Stomach (tissue), 9 donors: ENCODE results near the gene UQCRQ. TPM values are rescaled to one million over a fixed set of nuclear protein-coding genes. Genes with fewer than 3 reads are reported as not detected.

Source experiments
- DNase-seq, 2 donors: peaks; one replicate each; pipeline versions ENCODE4 v3.0.0 to v3.0.0-alpha.2; 2013 to 2019
- H3K27ac ChIP-seq, 5 donors: fragments of 200-600 bp in 4 of 5; sonication (generic) in 4 of 5; one replicate each; pipeline ENCODE4 v1.5.1; 2013 to 2019; ENCODE audit warnings: mild to moderate bottlenecking in 1 of 5, moderate library complexity in 1 of 5
- H3K27me3 ChIP-seq, 3 donors: fragments of 200-600 bp; sonication (generic); one replicate each; pipeline ENCODE4 v1.5.1; 2017 to 2019; ENCODE audit warnings: mixed run types in 1 of 3
- H3K36me3 ChIP-seq, 4 donors: fragments of 200-600 bp; sonication (generic); 1 replicate in 3 of 4; 2 replicates in 1 of 4; pipeline ENCODE4 v1.5.1; 2016 to 2019
- H3K4me1 ChIP-seq, 4 donors: fragments of 200-600 bp; sonication (generic); one replicate each; pipeline ENCODE4 v1.5.1; 2016 to 2019
- H3K4me3 ChIP-seq, 4 donors: fragments of 200-600 bp; sonication (generic) in 3 of 4; one replicate each; pipeline ENCODE4 v1.5.1; 2016 to 2019; ENCODE audit warnings: mild to moderate bottlenecking in 1 of 4
- H3K9me3 ChIP-seq, 4 donors: fragments of 200-600 bp; sonication (generic); one replicate each; pipeline ENCODE4 v1.5.1; 2016 to 2019
- CTCF ChIP-seq, 7 experiments: fragments of 450-650 bp in 4 of 7; fragments of 200-600 bp in 3 of 7; sonication (generic) in 3 of 7; IDR thresholded peaks; one replicate each; pipeline ENCODE4 v1.5.1; 2016 to 2019; ENCODE audit warnings: antibody characterized with exemption in 7 of 7, control low read depth in 2 of 7, mild to moderate bottlenecking in 1 of 7
- EP300 ChIP-seq: sonication (generic); formaldehyde crosslinking; IDR thresholded peaks from one replicate; pipeline ENCODE4 v1.6.1; 2017; ENCODE audit warnings: antibody characterized with exemption
- POLR2A ChIP-seq, 4 donors: fragments of 450-650 bp; IDR thresholded peaks; one replicate each; pipeline ENCODE4 v1.6.1; 2016; ENCODE audit warnings: antibody characterized with exemption in 4 of 4, control low read depth in 2 of 4, mild to moderate bottlenecking in 1 of 4, moderate library complexity in 1 of 4
- POLR2AphosphoS5 ChIP-seq, 3 donors: sonication (generic); formaldehyde crosslinking; IDR thresholded peaks; one replicate each; pipeline ENCODE4 v1.6.1; 2016; ENCODE audit warnings: antibody characterized with exemption in 3 of 3
- WGBS, 5 donors: extraction: QIAGEN DNeasy Blood & Tissue Kit in 3 of 5; methylation state at CpG; one replicate each; pipeline versions ENCODE4 v1.1.5 to v1.1.7; 2013 to 2018; 5-methylcytosine and 5-hydroxymethylcytosine counted together
- intact Hi-C: fragments of 100-400 bp; cut with DNase I; formaldehyde crosslinking; loops from one replicate; pipeline ENCODE4 v1.15.1; 2023; ENCODE audit warnings: low total_unique reads
- polyA plus RNA-seq, 3 donors: library from polyadenylated mRNA; stranded (reverse); fragments of 200-250 nt; gene quantifications; one replicate each; pipeline ENCODE4 v1.2.3, GENCODE V29; 2013
- total RNA-seq, 5 donors: library from RNA; depleted of rRNA; stranded (reverse); fragments of >200 nt; gene quantifications; one replicate each; pipeline versions ENCODE4 v1.1.0 to v1.2.3, GENCODE V29; 2014 to 2016
- donor health status: healthy with polysubstance abuse.
- donor health status: Bipolar disorder and iron deficiency.
- donor health status: healthy.

UQCRQ gene
- total and polyA plus RNA-seq, 8 donors = 66.5 to 603 (median 160) TPM

- WGBS, 5 donors = 66 to 80% (median 68%) methylated on average over 29 to 43 of the region's 43 CpGs
- peak overlapping the region; percentile 15 to 30 (median 28) for H3K4me3 ChIP-seq
- H3K27ac ChIP-seq = no peak overlapping the region
- no peak for TF ChIP-seq CTCF (IDR thresholded peaks at IDR 0.05)
- TF ChIP-seq POLR2A (IDR thresholded peaks at IDR 0.05) = no peak
- no peak for TF ChIP-seq EP300
- TF ChIP-seq POLR2AphosphoS5 (IDR thresholded peaks at IDR 0.05) = no peak
- peak in 1 of 2 donors; percentile 52 for DNase-seq
- peaks cover 16 to 62% (median 35%) of the 10 kb centered on the region in 4 donors for H3K4me1 ChIP-seq
- peaks cover 0 to 34% (median 27%) of the 10 kb centered on the region in 4 donors for H3K36me3 ChIP-seq
- intact Hi-C loops = no loop called here
- H3K9me3 ChIP-seq = no peaks in the 10 kb centered on the region
- peaks cover 0 to 81% (median 5%) of the 10 kb centered on the region in 3 donors for H3K27me3 ChIP-seq
These were observed 40.5 kb upstream of the UQCRQ start for GRCh38 chr5:132825834-132826391.

DNA sequence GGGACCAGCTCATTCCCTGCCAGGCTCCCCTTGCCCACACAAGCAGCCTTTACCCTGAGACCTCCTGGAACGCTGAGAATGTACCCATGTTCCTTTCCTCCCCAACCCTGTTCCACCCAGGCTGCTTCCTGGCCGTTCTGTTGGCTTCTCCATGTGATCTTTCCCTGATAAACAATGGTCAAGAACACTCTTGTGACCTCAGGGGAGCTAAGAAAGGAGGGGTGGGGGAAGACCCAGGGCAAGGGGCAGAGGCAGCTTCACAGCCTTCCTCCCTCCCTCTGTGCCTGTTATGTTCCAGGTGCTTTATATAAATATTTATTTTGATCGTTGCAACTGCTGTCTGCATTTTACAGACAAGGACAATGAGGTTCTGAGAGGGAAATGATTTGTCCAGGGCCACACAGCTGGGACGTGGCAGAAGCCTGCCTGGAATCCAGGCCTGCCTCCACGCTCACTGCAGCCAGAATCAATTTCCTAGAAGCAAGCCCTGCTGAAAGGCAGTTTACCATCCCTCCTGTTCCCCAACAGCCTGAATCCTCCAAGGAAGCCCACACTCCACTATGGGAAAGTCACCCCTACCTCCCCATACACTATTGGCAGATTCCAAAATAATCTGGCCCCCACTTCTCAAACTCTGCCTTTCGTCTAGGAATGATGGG lies 39.9 kb upstream of the UQCRQ start:
- intact Hi-C loops = no loop called here
- Histone ChIP-seq H3K27ac (no peak overlapping the region), H3K9me3 (no peaks in the 10 kb centered on the region), H3K4me1 (peaks cover 16 to 67% (median 40%) of the 10 kb centered on the region in 4 donors), H3K36me3 (peaks cover 0 to 34% (median 27%) of the 10 kb centered on the region in 4 donors), H3K4me3 (peak overlapping the region in 1 of 4 donors; percentile 29), H3K27me3 (peaks cover 0 to 87% (median 5%) of the 10 kb centered on the region in 3 donors)
- no peak for DNase-seq
- no peak for TF ChIP-seq CTCF (IDR thresholded peaks at IDR 0.05)
- TF ChIP-seq POLR2A (IDR thresholded peaks at IDR 0.05) = no peak
- TF ChIP-seq EP300 = no peak
- no peak for TF ChIP-seq POLR2AphosphoS5 (IDR thresholded peaks at IDR 0.05)
- 57 to 71% (median 58%) methylated on average over 6 of the region's 6 CpGs for WGBS, 5 donors

DNA sequence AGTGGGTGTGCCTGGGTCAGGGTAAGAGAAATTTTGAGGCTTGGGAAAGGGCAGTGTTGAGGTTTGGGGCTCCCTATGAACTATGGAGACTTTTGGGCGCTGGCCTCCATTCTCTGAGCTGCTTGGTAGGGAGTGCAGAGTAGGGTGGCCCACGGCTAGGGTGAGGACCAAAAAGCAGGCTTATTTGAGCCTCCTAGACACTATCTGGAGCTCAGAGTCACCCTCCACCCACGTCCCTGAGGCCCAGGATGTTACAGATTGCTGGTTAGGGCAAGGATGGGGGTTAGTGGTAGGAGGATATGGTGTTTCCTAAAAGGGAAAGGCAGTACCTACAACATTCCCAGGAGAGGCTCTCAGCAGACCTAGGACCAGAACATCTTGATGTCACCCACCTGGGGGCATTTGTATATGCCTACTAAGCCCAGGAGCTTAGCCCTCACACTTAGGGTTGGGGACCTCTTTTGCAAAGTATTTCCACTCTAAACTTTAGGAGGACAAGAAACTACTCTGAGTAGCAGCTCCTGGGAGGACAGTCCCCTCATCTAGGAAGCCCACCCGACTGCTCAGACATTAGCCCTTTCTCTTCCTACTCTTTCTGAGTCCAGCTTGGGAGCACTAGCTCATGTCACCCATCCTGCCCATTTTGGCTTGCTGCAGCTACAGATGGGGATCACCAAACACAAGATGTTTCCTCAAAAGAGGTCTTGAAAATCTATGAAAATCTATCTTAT lies 38.3 kb upstream of the UQCRQ start:
- TF ChIP-seq POLR2AphosphoS5 (IDR thresholded peaks at IDR 0.05) (no peak), POLR2A (IDR thresholded peaks at IDR 0.05) (no peak), EP300 (no peak), CTCF (IDR thresholded peaks at IDR 0.05) (no peak)
- Histone ChIP-seq H3K4me1 (peaks cover 12 to 60% (median 38%) of the 10 kb centered on the region in 4 donors), H3K9me3 (no peaks in the 10 kb centered on the region), H3K27me3 (peaks cover 0 to 80% (median 5%) of the 10 kb centered on the region in 3 donors), H3K4me3 (peak overlapping the region in 1 of 4 donors; percentile 74), H3K36me3 (peaks cover 0 to 34% (median 26%) of the 10 kb centered on the region in 4 donors), H3K27ac (no peak overlapping the region)
- WGBS, 5 donors = 85 to 88% (median 87%) methylated on average over 4 of the region's 4 CpGs
- no peak for DNase-seq
- intact Hi-C loops = no loop called here

DNA sequence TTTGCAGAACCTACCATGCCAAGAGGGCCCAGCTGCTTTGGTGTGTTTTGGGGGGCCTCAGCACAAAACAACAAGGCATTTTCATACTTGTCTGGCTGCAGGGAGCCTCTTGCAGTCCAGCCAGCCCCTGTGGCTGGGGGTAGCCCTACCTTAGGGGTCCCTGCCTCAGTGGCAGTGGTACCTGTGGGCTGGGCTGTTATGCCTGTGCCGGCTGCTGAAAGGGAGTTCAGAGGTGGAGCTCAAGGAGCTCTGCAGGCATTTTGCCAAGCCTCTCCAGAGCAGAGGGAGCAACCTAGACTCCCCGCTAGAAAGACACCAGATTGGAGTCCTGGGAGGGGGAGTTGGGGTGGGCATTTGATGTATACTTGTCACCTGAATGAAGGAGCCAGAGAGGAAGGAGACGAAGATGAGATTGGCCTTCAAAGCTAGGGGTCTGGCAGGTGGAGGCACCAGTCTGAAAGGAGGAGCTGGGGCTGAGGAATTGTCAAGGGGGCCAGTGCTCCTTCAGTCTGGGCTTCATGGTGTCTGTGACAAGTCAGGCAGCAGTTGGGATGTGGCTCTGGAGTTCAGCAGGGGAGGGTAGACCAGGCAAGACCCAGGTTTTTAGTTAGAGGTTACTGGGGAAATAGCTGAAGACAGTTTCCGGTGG lies 37.5 kb upstream of the UQCRQ start:
- Histone ChIP-seq H3K9me3 (no peaks in the 10 kb centered on the region), H3K36me3 (peaks cover 0 to 26% (median 20%) of the 10 kb centered on the region in 4 donors), H3K4me1 (peaks cover 8 to 53% (median 30%) of the 10 kb centered on the region in 4 donors), H3K27me3 (peaks cover 0 to 72% (median 5%) of the 10 kb centered on the region in 3 donors), H3K4me3 (peak overlapping the region; percentile 74 to 83 (median 79)), H3K27ac (peak overlapping the region in 3 of 5 donors; percentile 87 to 92 (median 90))
- peak; percentile 34 to 51 for DNase-seq
- intact Hi-C loops = no loop called here
- TF ChIP-seq POLR2AphosphoS5 (IDR thresholded peaks at IDR 0.05) (no peak), CTCF (IDR thresholded peaks at IDR 0.05) (no peak), EP300 (no peak), POLR2A (IDR thresholded peaks at IDR 0.05) (no peak)
- WGBS, 5 donors = 30 to 74% (median 56%) methylated on average over 2 to 4 of the region's 4 CpGs
